Right lobe of liver (tissue), 6 donors: ENCODE measurements around the gene PRAMEF10. TPM values are rescaled to one million over a fixed set of nuclear protein-coding genes. Genes with fewer than 3 reads are reported as not detected.
"Not testable (repeated sequence)": the region's sequence is repeated elsewhere in the genome, so short reads cannot be mapped to it uniquely, and the experiment has no call there.

Experiments
- ATAC-seq, 4 donors: fragments of 200-7000 bp; cut with Tn5 transposase; one replicate each; pipeline ENCODE4 v1.9.1; 2020; ENCODE audit warnings: mild to moderate bottlenecking in 4 of 4, moderate library complexity in 4 of 4
- DNase-seq, 3 donors: peaks; one replicate each; pipeline ENCODE4 v3.0.0-alpha.2; 2020
- H3K27ac ChIP-seq, 3 donors: fragments of 200-600 bp; one replicate each; pipeline ENCODE4 v1.8.0; 2022
- H3K27me3 ChIP-seq, 2 donors: fragments of 200-600 bp; one replicate each; pipeline ENCODE4 v1.8.0; 2022
- H3K36me3 ChIP-seq, 4 donors: fragments of 200-600 bp; sonication (generic) in 1 of 4; one replicate each; pipeline versions ENCODE4 v1.5.1 to v1.8.0; 2017 to 2022; ENCODE audit warnings: control low read depth in 1 of 4
- H3K4me1 ChIP-seq, 4 donors: fragments of 200-600 bp; sonication (generic) in 1 of 4; one replicate each; pipeline versions ENCODE4 v1.5.1 to v1.8.0; 2017 to 2022; ENCODE audit warnings: control low read depth in 1 of 4
- H3K4me3 ChIP-seq, 3 donors: fragments of 200-600 bp; one replicate each; pipeline ENCODE4 v1.8.0; 2022
- H3K9me3 ChIP-seq, 4 donors: fragments of 200-600 bp; sonication (generic) in 1 of 4; one replicate each; pipeline versions ENCODE4 v1.5.1 to v1.8.0; 2017 to 2022; ENCODE audit warnings: control low read depth in 1 of 4
- CTCF ChIP-seq, 4 donors: fragments of 200-600 bp in 3 of 4; fragments of 450-650 bp in 1 of 4; IDR thresholded peaks; one replicate each; pipeline versions ENCODE4 v1.5.1 to v1.8.0; 2016 to 2022; ENCODE audit warnings: antibody characterized with exemption in 4 of 4, mild to moderate bottlenecking in 2 of 4
- POLR2A ChIP-seq: fragments of 450-650 bp; IDR thresholded peaks from one replicate; pipeline ENCODE4 v1.6.1; 2017; ENCODE audit warnings: antibody characterized with exemption, mild to moderate bottlenecking
- WGBS: methylation state at CpG from one replicate; pipeline ENCODE4 v1.1.6; 2018; ENCODE audit warnings: low coverage, low lambda C conversion rate; ENCODE audit not compliant: insufficient coverage; ENCODE audit errors: missing lambda C conversion rate; 5-methylcytosine and 5-hydroxymethylcytosine counted together
- intact Hi-C, 2 donors: fragments of 100-400 bp; cut with DNase I; formaldehyde crosslinking; loops; one replicate each; pipeline versions ENCODE4 v1.11.2 to v1.14.1; 2022
- small RNA-seq, 2 experiments: library from RNA; depleted of rRNA; stranded (forward); fragments of <200 nt; gene quantifications; one replicate each; pipeline ENCODE3, GENCODE V24; 2016
- total RNA-seq, 6 experiments: library from RNA; depleted of rRNA in 2 of 6; stranded (reverse); fragments of >200 nt in 2 of 6; fragmentation: NEBNext Ultra II Directional in 3 of 6; extraction: Animal tissue kit (Norgen Biotek cat#: 25700) in 3 of 6; gene quantifications; one replicate each; pipeline versions ENCODE4 v1.1.0 to v1.2.4, GENCODE V29; 2016 to 2023
- donor health status: DM: no; HTN: yes; CAD: no.
- donor health status: DM: no; HTN: no; CAD: no.
- donor health status: DM: no; HTN: no; CAD: no.
- donor health status: DM: no; HTN: yes; CAD: no.
- donor health status: DM: no; HTN: yes; CAD: no.

The PRAMEF10 gene
- total RNA-seq, 6 experiments from 2014 or later = 0.26 to 10.9 (median 4.1) TPM; not detected in 2

GRCh38 chr1:12863131-12863880 lies 34.8 kb downstream of the PRAMEF10 start:
- H3K4me3 ChIP-seq, H3K36me3 ChIP-seq, H3K27me3 ChIP-seq, H3K27ac ChIP-seq, intact Hi-C loops, DNase-seq, H3K9me3 ChIP-seq, ATAC-seq, H3K4me1 ChIP-seq: not testable (repeated sequence)
- no CpG with 5 or more reads among the region's 7 CpGs for WGBS

- DNase-seq, H3K36me3 ChIP-seq, H3K4me1 ChIP-seq, H3K27me3 ChIP-seq, H3K9me3 ChIP-seq, H3K4me3 ChIP-seq, H3K27ac ChIP-seq, intact Hi-C loops, ATAC-seq: not testable (repeated sequence)
- WGBS = 27% methylated on average over 1 of the region's 2 CpGs
These were observed 41.3 kb downstream of the PRAMEF10 start, which contains the start of gene PRAMEF2 for GRCh38 chr1:12856786-12857185. Gene PRAMEF2, plus strand, starts transcription at chr1:12857086. Its CDS starts 1,924 bp downstream, at chr1:12859010.

- no peak for DNase-seq
- intact Hi-C loops = no loop called here
- 74% methylated on average over 4 of the region's 4 CpGs for WGBS
These were observed 46.3 kb downstream of the PRAMEF10 start for GRCh38 chr1:12851779-12852178.

GRCh38 chr1:12848620-12849019 lies 49.5 kb downstream of the PRAMEF10 start, which contains the start of gene HNRNPCL1:
Gene HNRNPCL1, minus strand, starts transcription at chr1:12848720. Its CDS starts 431 bp downstream, at chr1:12848289.
- H3K9me3 ChIP-seq, ATAC-seq, H3K4me3 ChIP-seq, intact Hi-C loops, H3K27me3 ChIP-seq, H3K27ac ChIP-seq, H3K4me1 ChIP-seq, H3K36me3 ChIP-seq, DNase-seq: not testable (repeated sequence)
- whole genome bisulfite sequencing = 62% methylated on average over 3 of the region's 7 CpGs

More at GRCh38 chr1:12851779-12852178, 46.3 kb downstream of the PRAMEF10 start:
- no peak for TF ChIP-seq POLR2A
- TF ChIP-seq CTCF (IDR thresholded peaks at IDR 0.05) = no peak
- Histone ChIP-seq H3K36me3 (no peaks in the 10 kb centered on the region), H3K27me3 (no peaks in the 10 kb centered on the region), H3K4me3 (no peak overlapping the region), H3K4me1 (no peaks in the 10 kb centered on the region), H3K9me3 (no peaks in the 10 kb centered on the region), H3K27ac (no peak overlapping the region)
- no peak for ATAC-seq

Small RNA genes within 50 kb of the gene (small RNA-seq; reads per million reads assigned to genes)
- 0 reads per million in 2 experiments for gene RNU6-1072P

Other genes starting within 250 kb of the PRAMEF10 start
- gene AADACL3, start 182.2 kb downstream of the PRAMEF10 start, total RNA-seq = not detected
- gene CFAP107, start 152.1 kb downstream of the PRAMEF10 start, total RNA-seq = not detected
- not detected for gene PRAMEF12, start 124.5 kb downstream of the PRAMEF10 start, total RNA-seq
- not detected for gene PRAMEF1, start 106.9 kb downstream of the PRAMEF10 start, total RNA-seq
- not detected for gene PRAMEF11, start 66.9 kb downstream of the PRAMEF10 start, total RNA-seq
- gene HNRNPCL1, start 49.5 kb downstream of the PRAMEF10 start, total RNA-seq = not detected
- gene PRAMEF2, start 41.2 kb downstream of the PRAMEF10 start, total RNA-seq = not detected
- not detected for gene PRAMEF4, start 12.1 kb downstream of the PRAMEF10 start, total RNA-seq
- under 1 TPM in 1 of 6 experiments, not detected in 5; 0.16 TPM for gene PRAMEF7, start 18.3 kb upstream of the PRAMEF10 start, total RNA-seq
- not detected for gene PRAMEF6, start 49.3 kb upstream of the PRAMEF10 start, total RNA-seq
- not detected for gene PRAMEF27, start 158.3 kb upstream of the PRAMEF10 start, total RNA-seq
- gene HNRNPCL3, start 162.5 kb upstream of the PRAMEF10 start, total RNA-seq = not detected
- gene PRAMEF25, start 172.5 kb upstream of the PRAMEF10 start, total RNA-seq = not detected
- gene HNRNPCL2, start 218.6 kb upstream of the PRAMEF10 start, total RNA-seq = not detected